ENCODE measurements around the gene DSG2.
"Not testable (repeated sequence)": the region's sequence is repeated elsewhere in the genome, so short reads cannot be mapped to it uniquely, and the experiment has no call there.

Gene DSG2

GRCh38 chr18:31490833-31491232 is 7.1 kb upstream of the DSG2 start:
- TF ChIP-seq, protein P1, sequence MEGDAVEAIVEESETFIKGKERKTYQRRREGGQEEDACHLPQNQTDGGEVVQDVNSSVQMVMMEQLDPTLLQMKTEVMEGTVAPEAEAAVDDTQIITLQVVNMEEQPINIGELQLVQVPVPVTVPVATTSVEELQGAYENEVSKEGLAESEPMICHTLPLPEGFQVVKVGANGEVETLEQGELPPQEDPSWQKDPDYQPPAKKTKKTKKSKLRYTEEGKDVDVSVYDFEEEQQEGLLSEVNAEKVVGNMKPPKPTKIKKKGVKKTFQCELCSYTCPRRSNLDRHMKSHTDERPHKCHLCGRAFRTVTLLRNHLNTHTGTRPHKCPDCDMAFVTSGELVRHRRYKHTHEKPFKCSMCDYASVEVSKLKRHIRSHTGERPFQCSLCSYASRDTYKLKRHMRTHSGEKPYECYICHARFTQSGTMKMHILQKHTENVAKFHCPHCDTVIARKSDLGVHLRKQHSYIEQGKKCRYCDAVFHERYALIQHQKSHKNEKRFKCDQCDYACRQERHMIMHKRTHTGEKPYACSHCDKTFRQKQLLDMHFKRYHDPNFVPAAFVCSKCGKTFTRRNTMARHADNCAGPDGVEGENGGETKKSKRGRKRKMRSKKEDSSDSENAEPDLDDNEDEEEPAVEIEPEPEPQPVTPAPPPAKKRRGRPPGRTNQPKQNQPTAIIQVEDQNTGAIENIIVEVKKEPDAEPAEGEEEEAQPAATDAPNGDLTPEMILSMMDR (IDR thresholded peaks at IDR 0.05; ENCODE audit: low read depth, low read length, missing control alignments), result no peak
- no peak for DNase-seq (ENCODE audit: low read depth)
- no peak overlapping the region for H3K4me3 ChIP-seq (ENCODE audit: low read depth, low read length)

- H3K4me3 ChIP-seq (ENCODE audit: low read depth, low read length), result no peak overlapping the region
- TF ChIP-seq, protein P1 (IDR thresholded peaks at IDR 0.05; ENCODE audit: low read depth, low read length, missing control alignments), result no peak
- no peak for DNase-seq (ENCODE audit: low read depth)
Measured at GRCh38 chr18:31491586-31491985, 6.4 kb upstream of the DSG2 start.

- H3K4me3 ChIP-seq (ENCODE audit: low read depth, low read length), result no peak overlapping the region
- no peak for DNase-seq (ENCODE audit: low read depth)
- TF ChIP-seq, protein P1 (IDR thresholded peaks at IDR 0.05; ENCODE audit: low read depth, low read length, missing control alignments), result no peak
Measured at GRCh38 chr18:31492671-31493070, 5.3 kb upstream of the DSG2 start.

DNA sequence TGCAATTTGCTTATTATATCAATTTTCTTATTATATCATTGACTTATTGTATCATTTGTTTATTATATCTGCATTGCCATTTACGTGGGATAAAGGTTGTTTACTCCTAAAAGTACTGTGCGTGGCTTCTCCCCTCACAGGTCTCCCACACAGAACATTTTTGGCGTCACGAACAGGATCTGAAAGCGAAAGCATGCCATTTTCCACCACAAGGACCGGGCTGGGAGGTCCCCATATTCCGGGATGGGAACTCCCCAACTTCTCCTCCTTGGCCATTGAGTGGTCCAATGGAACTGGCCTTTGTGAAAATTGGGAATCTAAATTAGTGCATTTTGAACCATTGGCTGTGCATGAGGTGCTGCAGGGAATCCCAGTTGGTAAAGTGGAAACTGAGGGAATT is 4.8 kb upstream of the DSG2 start:
- DNase-seq (ENCODE audit: low read depth), result no peak
- H3K4me3 ChIP-seq (ENCODE audit: low read depth, low read length), result no peak overlapping the region
- TF ChIP-seq, protein P1 (IDR thresholded peaks at IDR 0.05; ENCODE audit: low read depth, low read length, missing control alignments), result no peak

DNA sequence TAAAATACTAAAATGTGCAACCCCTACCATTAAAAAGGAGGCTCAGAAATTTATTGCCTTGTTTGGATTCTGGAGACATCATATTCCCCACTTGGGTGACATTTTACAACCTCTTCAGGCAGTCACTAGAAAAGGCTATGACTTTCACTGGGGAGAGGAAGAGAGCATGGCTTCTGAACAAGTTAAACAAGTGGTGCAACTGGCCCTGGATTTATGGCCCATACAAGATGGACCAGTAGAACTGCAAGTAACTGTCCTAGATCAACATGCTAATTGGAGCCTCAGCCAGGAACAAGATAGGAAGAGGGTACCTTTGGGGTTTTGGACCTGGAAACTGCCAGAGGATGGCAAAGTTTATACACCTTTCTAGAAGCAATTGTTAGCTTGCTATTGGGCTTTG is 4.0 kb upstream of the DSG2 start:
- DNase-seq (ENCODE audit: low read depth), result no peak
- TF ChIP-seq, protein P1 (IDR thresholded peaks at IDR 0.05; ENCODE audit: low read depth, low read length, missing control alignments), result no peak
- no peak overlapping the region for H3K4me3 ChIP-seq (ENCODE audit: low read depth, low read length)

- DNase-seq (ENCODE audit: low read depth); H3K4me3 ChIP-seq (ENCODE audit: low read depth, low read length): not testable (repeated sequence)
Measured at GRCh38 chr18:31494705-31495244, 3.2 kb upstream of the DSG2 start.

DNA sequence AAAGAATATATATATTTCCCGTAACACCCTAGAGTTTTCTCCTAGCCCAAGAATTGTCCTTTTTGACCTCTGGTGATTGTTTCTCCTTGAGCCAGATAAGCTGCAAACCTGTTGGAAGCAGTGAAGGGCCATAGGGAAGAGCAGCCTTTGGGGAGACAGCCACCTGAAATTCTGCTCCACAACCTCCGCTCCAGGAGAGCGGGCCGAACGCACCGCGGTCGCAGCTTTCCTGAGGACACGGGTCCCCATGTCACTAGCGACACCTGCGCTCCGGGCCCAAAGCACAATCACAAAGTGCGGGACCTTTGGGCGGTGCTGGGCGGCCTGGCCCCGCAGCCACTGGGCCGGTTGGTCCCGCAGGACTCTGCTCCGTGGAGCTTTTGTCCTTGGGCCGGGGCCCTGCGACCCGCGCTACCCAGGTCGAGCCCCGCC is 557 bp upstream of the DSG2 start:
- no peak for DNase-seq (ENCODE audit: low read depth)
- TF ChIP-seq, protein P1 (IDR thresholded peaks at IDR 0.05; ENCODE audit: low read depth, low read length, missing control alignments), result no peak
- H3K4me3 ChIP-seq (ENCODE audit: low read depth, low read length), result peak overlapping the region; percentile 97
